GM12878 (cell line): ENCODE measurements around the gene BICD1. TPM values are rescaled to one million over a fixed set of nuclear protein-coding genes. Genes with fewer than 3 reads are reported as not detected.

Experiments
- ATAC-seq: fragments of 200-7000 bp; cut with Tn5 transposase; 3 replicates; pipeline ENCODE4 v1.9.1; 2020; ENCODE audit warnings: mild to moderate bottlenecking, moderate library complexity
- BruUV-seq: library from RNA; stranded (reverse); fragments of 400-500 nt; replicated peaks from 2 replicates; lab custom pipeline; 2021; lab: Mats Ljungman, UMichigan
- CTCF ChIA-PET: fragments of 300-600 bp; sonication (Branson Sonifier 250); formaldehyde crosslinking; extraction: SDS; loops from one replicate; lab custom pipeline; 2021; ENCODE audit warnings: inconsistent platforms; lab: Yijun Ruan, JAX
- POLR2A ChIA-PET: fragments of 350-600 bp; formaldehyde crosslinking; extraction: SDS; loops from one replicate; lab custom pipeline; 2021; ENCODE audit warnings: inconsistent platforms; lab: Charles Lee
- RAD21 ChIA-PET: fragments of 300-600 bp; sonication (Branson Sonifier 250); formaldehyde crosslinking; loops from one replicate; lab custom pipeline; 2023; ENCODE audit warnings: antibody characterized with exemption; ENCODE audit not compliant: unreplicated experiment; lab: Charles Lee
- SMC1A ChIA-PET: fragments of 300-600 bp; sonication (Branson Sonifier 250); formaldehyde crosslinking; loops from one replicate; lab custom pipeline; 2023; ENCODE audit not compliant: unreplicated experiment, uncharacterized antibody; lab: Charles Lee
- DNase-seq: peaks from one replicate; pipeline ENCODE4 v3.0.0-alpha.2; 2011; ENCODE audit warnings: low read depth, low spot score
- FAIRE-seq: peaks from 3 replicates; lab custom pipeline; 2011; peaks lifted over from hg19 to GRCh38; lab: Jason Lieb, UNC
- H2AFZ ChIP-seq: 2 replicates; pipeline ENCODE4 v1.6.0; 2011; ENCODE audit warnings: low read depth, low read length, control low read depth; ENCODE audit not compliant: control insufficient read depth
- H3K27ac ChIP-seq: 2 replicates; pipeline ENCODE4 v1.5.1; 2011; ENCODE audit warnings: control low read depth; ENCODE audit not compliant: control insufficient read depth, insufficient read depth
- H3K27me3 ChIP-seq, 2 experiments: replicated peaks in 1 of 2; 2 replicates each; pipeline versions ENCODE4 v1.6.0 to v1.6.1; 2011; ENCODE audit warnings: low read length in 1 of 2; ENCODE audit not compliant: control insufficient read depth in 2 of 2, insufficient read depth in 2 of 2
- H3K36me3 ChIP-seq, 2 experiments: 2 replicates each; pipeline ENCODE4 v1.5.1; 2011; ENCODE audit warnings: low read length in 1 of 2; ENCODE audit not compliant: control insufficient read depth in 2 of 2, insufficient read depth in 2 of 2
- H3K4me1 ChIP-seq: 2 replicates; pipeline ENCODE4 v1.6.1; 2011; ENCODE audit warnings: mild to moderate bottlenecking, low read length, moderate library complexity, mixed read lengths; ENCODE audit not compliant: control insufficient read depth, insufficient read depth
- H3K4me2 ChIP-seq: 2 replicates; pipeline ENCODE4 v1.6.0; 2011; ENCODE audit warnings: control low read depth; ENCODE audit not compliant: control insufficient read depth, insufficient read depth
- H3K4me3 ChIP-seq: fragments of 200-600 bp; sonication (generic); 2 replicates; pipeline ENCODE4 v1.5.1; 2016
- H3K79me2 ChIP-seq: 2 replicates; pipeline ENCODE4 v1.6.0; 2011; ENCODE audit warnings: low read length; ENCODE audit not compliant: control insufficient read depth, insufficient read depth
- H3K9ac ChIP-seq: 2 replicates; pipeline ENCODE4 v1.8.0; 2011; ENCODE audit warnings: low read length, control low read depth, mixed read lengths; ENCODE audit not compliant: control insufficient read depth, insufficient read depth
- H3K9me3 ChIP-seq: replicated peaks from 3 replicates; pipeline ENCODE4 v1.5.1; 2011; ENCODE audit warnings: mild to moderate bottlenecking, low read length; ENCODE audit not compliant: control insufficient read depth, insufficient read depth
- H4K20me1 ChIP-seq: 2 replicates; pipeline ENCODE4 v1.6.0; 2011; ENCODE audit not compliant: control insufficient read depth, insufficient read depth
- CBFB ChIP-seq: IDR thresholded peaks from 2 replicates; pipeline ENCODE4 v1.6.1; 2016; ENCODE audit warnings: antibody characterized with exemption, low read depth
- CBX5 ChIP-seq: sonication (generic); IDR thresholded peaks from 2 replicates; pipeline ENCODE4 v1.6.1; 2016; ENCODE audit warnings: low read depth, moderate library complexity, mild to moderate bottlenecking, inconsistent platforms
- CREB1 ChIP-seq: IDR thresholded peaks from 2 replicates; pipeline ENCODE4 v1.6.1; 2012; ENCODE audit warnings: low read depth, mild to moderate bottlenecking, inconsistent platforms
- IRF3 ChIP-seq: fragments of 450-650 bp; IDR thresholded peaks from 2 replicates; pipeline ENCODE4 v1.6.1; 2014; ENCODE audit warnings: mild to moderate bottlenecking
- MAX ChIP-seq: IDR thresholded peaks from 2 replicates; pipeline ENCODE4 v1.6.1; 2012; ENCODE audit warnings: low read depth, low read length, improper control_type of control experiment
- RELA ChIP-seq: fragments of 450-650 bp; IDR thresholded peaks from 2 replicates; pipeline ENCODE4 v1.8.0; 2014; ENCODE audit warnings: borderline replicate concordance; ENCODE audit not compliant: partially characterized antibody
- RFX5 ChIP-seq: IDR thresholded peaks from 2 replicates; pipeline ENCODE4 v1.6.1; 2011; ENCODE audit warnings: low read depth, low read length, improper control_type of control experiment
- ZBTB11 ChIP-seq: fragments of 450-650 bp; formaldehyde crosslinking; IDR thresholded peaks from 2 replicates; pipeline ENCODE4 v1.5.0; 2022; ENCODE audit warnings: mild to moderate bottlenecking, missing genetic modification characterization
- WGBS: methylation state at CpG from one replicate; pipeline ENCODE4 v1.1.6; 2016; ENCODE audit warnings: low lambda C conversion rate; ENCODE audit not compliant: insufficient replicate concordance, insufficient coverage; ENCODE audit errors: missing lambda C conversion rate; 5-methylcytosine and 5-hydroxymethylcytosine counted together
- in situ Hi-C: fragments of 300-500 bp; cut with MboI; formaldehyde crosslinking; loops from 9 replicates; pipeline ENCODE4 v1.14.3; 2018; ENCODE audit warnings: mixed read lengths
- intact Hi-C: fragments of 100-400 bp; cut with micrococcal nuclease; formaldehyde crosslinking; loops from one replicate; pipeline ENCODE4 v1.14.2; 2022; ENCODE audit not compliant: unreplicated experiment
- polyA plus RNA-seq, 11 experiments: library from polyadenylated mRNA; depleted of rRNA in 4 of 11; unstranded in 6 of 11; stranded (reverse) in 5 of 11; fragments of >200 nt; fragmentation: Nextera tagmentation in 4 of 11; fragmentation: Illumina TruSeq in 1 of 11; extraction: Ambion mirVana in 4 of 11; extraction: Trizol in 1 of 11; gene quantifications; 1 replicate in 1 of 11; 2 replicates in 10 of 11; pipeline versions ENCODE4 v1.2.1 to v1.2.3, GENCODE V29; 2011 to 2016; ENCODE audit warnings: inconsistent platforms in 2 of 11, missing spikeins in 2 of 11, low read depth in 1 of 11
- total RNA-seq, 4 experiments: library from RNA; depleted of rRNA in 3 of 4; stranded (reverse); fragments of >200 nt in 3 of 4; fragmentation: Illumina TruSeq in 1 of 4; extraction: Trizol in 1 of 4; gene quantifications; 2 replicates each; pipeline versions ENCODE4 v1.2.1 to v1.2.3, GENCODE V29; 2013 to 2021

The BICD1 gene
- total and polyA plus RNA-seq, 10 of the 15 experiments (the other 5 are each of a cell fraction or from before 2014, with no cell fraction given): 4.7 to 32.5 (median 14.4) TPM

- no peak for TF ChIP-seq ZBTB11
- TF ChIP-seq CBX5: no peak
- no peak for TF ChIP-seq RFX5
- no peak for TF ChIP-seq CBFB
- no peak for TF ChIP-seq MAX
- no peak for TF ChIP-seq RELA
These were observed 20.1 kb downstream of the BICD1 start (continued) for GRCh38 chr12:32126720-32127119.

- no peak overlapping the region for H3K4me3 ChIP-seq
- no TSS peak for BruUV-seq
- H2AFZ ChIP-seq: no peak overlapping the region
- H3K4me1 ChIP-seq: peaks cover 9% of the 10 kb centered on the region; the same call in 1 of the 2 replicates
- 95% methylated on average over 5 of the region's 5 CpGs for WGBS
- CTCF ChIA-PET: interaction anchor here (0.6 kb wide), 2 partner anchors 181 to 450 kb away, joined by 3 read pairs; no protein-coding TSS in a partner anchor
- no peak for FAIRE-seq
- no peak for DNase-seq
- intact Hi-C loops: loop anchor here (10.0 kb wide), 2 partner anchors 143 to 167 kb away; no protein-coding TSS in a partner anchor
- no peaks in the 10 kb centered on the region for H3K9me3 ChIP-seq
- in situ Hi-C loops: no loop called here
- H3K36me3 ChIP-seq: no peaks in the 10 kb centered on the region; a peak in 2 of 4 replicates
- H4K20me1 ChIP-seq: no peaks in the 10 kb centered on the region
- H3K27ac ChIP-seq: no peak overlapping the region
- ATAC-seq: no peak
- H3K9ac ChIP-seq: no peak overlapping the region
- RAD21 ChIA-PET: no interaction called here
- no peak overlapping the region for H3K4me2 ChIP-seq
- no peaks in the 10 kb centered on the region for H3K27me3 ChIP-seq
- SMC1A ChIA-PET: no interaction called here
- no peak for TF ChIP-seq IRF3
- TF ChIP-seq CREB1: no peak
- POLR2A ChIA-PET: interaction anchor here (0.5 to 1.0 kb wide), 2 partner anchors 158 to 323 kb away, joined by 3 to 4 read pairs; no protein-coding TSS in a partner anchor
- no peaks in the 10 kb centered on the region for H3K79me2 ChIP-seq
These were observed 25.0 kb downstream of the BICD1 start for GRCh38 chr12:32131666-32132065.
